OCI-LY3 (cell line): ENCODE data around the gene REC8.

ENCODE experiments used
- H2AFZ ChIP-seq: fragments of 200-600, 300-600 bp; shearing (Covaris generic); 2 replicates; pipeline ENCODE4 v1.6.0; 2014; ENCODE audit warnings: antibody characterized with exemption, low read depth, low read length
- H3K27ac ChIP-seq: fragments of 200-600, 300-600 bp; sonication (generic); 2 replicates; pipeline ENCODE4 v1.5.1; 2014; ENCODE audit warnings: mild to moderate bottlenecking, low read length, moderate library complexity, mixed read lengths
- H3K27me3 ChIP-seq: fragments of 200-600, 300-600 bp; sonication (generic); 2 replicates; pipeline ENCODE4 v1.6.1; 2014; ENCODE audit warnings: low read depth, low read length, mixed read lengths
- H3K36me3 ChIP-seq: fragments of 200-600, 300-600 bp; sonication (generic); replicated peaks from 2 replicates; pipeline ENCODE3; 2014; ENCODE audit warnings: low read depth, low read length, mixed read lengths
- H3K4me1 ChIP-seq: fragments of 300-600, 200-600 bp; sonication (generic); 2 replicates; pipeline ENCODE4 v1.6.1; 2014; ENCODE audit warnings: low read length, mixed read lengths
- H3K4me2 ChIP-seq: fragments of 200-600, 300-600 bp; sonication (generic); 2 replicates; pipeline ENCODE4 v1.6.1; 2014; ENCODE audit warnings: low read length, mixed read lengths
- H3K4me3 ChIP-seq: fragments of 300-600, 200-600 bp; sonication (generic); 2 replicates; pipeline ENCODE4 v1.5.1; 2014; ENCODE audit warnings: antibody characterized with exemption, mild to moderate bottlenecking, low read length, moderate library complexity
- H3K79me2 ChIP-seq: fragments of 300-600, 200-600 bp; shearing (Covaris generic); 2 replicates; pipeline ENCODE4 v1.6.1; 2014; ENCODE audit warnings: mild to moderate bottlenecking, low read length, mixed read lengths
- H3K9ac ChIP-seq: fragments of 300-600, 200-600 bp; shearing (Covaris generic); 2 replicates; pipeline ENCODE4 v1.6.0; 2014; ENCODE audit warnings: mild to moderate bottlenecking, low read length, moderate library complexity
- H3K9me3 ChIP-seq: fragments of 200-600, 300-600 bp; shearing (Covaris generic); 2 replicates; pipeline ENCODE4 v1.6.1; 2014; ENCODE audit warnings: low read length, mixed read lengths; ENCODE audit not compliant: insufficient read depth
- H4K20me1 ChIP-seq: fragments of 200-600, 300-600 bp; sonication (generic); 2 replicates; pipeline ENCODE4 v1.6.1; 2016; ENCODE audit warnings: low read length, mixed read lengths; ENCODE audit not compliant: insufficient read depth
- EZH2phosphoT487 ChIP-seq: fragments of 200-600 bp; shearing (Covaris generic); IDR thresholded peaks from 2 replicates; pipeline ENCODE4 v1.6.1; 2018; ENCODE audit warnings: antibody characterized with exemption, mixed run types, low read depth
- TF ChIP-seq, protein P1 (sequence below): fragments of 200-600, 300-600 bp; sonication (generic); IDR thresholded peaks from 2 replicates; pipeline ENCODE4 v1.5.1; 2014; ENCODE audit warnings: antibody characterized with exemption, low read length, low read depth

REC8 gene

DNA sequence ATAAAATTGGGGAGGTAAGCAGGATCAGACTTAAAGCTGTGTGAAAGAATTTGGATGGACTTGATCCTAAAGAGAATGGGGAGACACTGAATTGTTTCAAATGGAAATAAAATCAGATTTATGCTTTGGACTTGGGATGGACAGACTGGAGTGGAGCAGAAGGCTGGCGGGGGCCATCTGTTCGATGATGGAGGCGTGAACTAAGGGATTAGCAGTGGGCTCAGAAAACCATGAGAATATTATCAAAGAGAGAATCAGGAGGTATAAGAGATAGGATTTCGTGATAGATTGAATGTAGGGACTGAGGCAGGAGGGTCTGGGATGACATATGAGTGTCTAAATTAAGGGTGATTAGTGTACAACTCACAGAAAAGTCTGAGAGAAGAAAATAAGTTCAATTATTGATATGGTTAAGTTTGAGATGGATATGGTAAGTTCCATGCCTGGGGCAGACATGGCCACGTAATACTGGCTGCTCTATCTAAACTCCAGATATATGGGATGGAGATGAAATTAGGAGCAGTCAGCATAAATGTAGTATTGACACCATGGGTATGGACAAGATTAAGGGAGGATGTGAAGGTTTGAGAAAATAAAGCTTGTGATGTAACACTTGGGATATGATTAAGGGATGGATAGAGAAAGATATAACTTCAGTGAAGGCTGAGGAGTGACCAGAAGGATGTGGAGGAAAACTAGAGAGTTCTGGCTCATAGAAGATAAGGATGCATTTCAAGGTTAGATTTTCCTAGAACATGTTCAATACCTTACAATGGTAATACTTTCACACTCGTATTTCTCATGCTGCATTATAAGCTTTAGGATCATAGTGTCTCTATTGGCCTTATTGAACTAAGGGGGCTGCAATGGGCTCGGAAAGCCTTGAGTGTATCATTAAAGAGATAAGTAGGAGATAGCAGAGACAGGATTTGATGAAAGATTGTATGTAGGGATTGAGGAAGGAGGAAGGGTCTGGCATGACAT is 32.6 kb downstream of the REC8 start:
- H2AFZ ChIP-seq: no peak overlapping the region
- H3K4me3 ChIP-seq: no peak overlapping the region
- TF ChIP-seq, protein P1, sequence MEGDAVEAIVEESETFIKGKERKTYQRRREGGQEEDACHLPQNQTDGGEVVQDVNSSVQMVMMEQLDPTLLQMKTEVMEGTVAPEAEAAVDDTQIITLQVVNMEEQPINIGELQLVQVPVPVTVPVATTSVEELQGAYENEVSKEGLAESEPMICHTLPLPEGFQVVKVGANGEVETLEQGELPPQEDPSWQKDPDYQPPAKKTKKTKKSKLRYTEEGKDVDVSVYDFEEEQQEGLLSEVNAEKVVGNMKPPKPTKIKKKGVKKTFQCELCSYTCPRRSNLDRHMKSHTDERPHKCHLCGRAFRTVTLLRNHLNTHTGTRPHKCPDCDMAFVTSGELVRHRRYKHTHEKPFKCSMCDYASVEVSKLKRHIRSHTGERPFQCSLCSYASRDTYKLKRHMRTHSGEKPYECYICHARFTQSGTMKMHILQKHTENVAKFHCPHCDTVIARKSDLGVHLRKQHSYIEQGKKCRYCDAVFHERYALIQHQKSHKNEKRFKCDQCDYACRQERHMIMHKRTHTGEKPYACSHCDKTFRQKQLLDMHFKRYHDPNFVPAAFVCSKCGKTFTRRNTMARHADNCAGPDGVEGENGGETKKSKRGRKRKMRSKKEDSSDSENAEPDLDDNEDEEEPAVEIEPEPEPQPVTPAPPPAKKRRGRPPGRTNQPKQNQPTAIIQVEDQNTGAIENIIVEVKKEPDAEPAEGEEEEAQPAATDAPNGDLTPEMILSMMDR: no peak
- no peak for TF ChIP-seq EZH2phosphoT487
- H3K27me3 ChIP-seq: no peaks in the 10 kb centered on the region
- H3K9me3 ChIP-seq: no peaks in the 10 kb centered on the region
- peaks cover 45% of the 10 kb centered on the region for H3K36me3 ChIP-seq
- H3K9ac ChIP-seq: no peak overlapping the region
- H3K4me1 ChIP-seq: no peaks in the 10 kb centered on the region
- H4K20me1 ChIP-seq: 0 out of 2 replicates have a peak, but pooled peaks cover 2% of the 10 kb centered on the region
- H3K4me2 ChIP-seq: no peak overlapping the region
- no peak overlapping the region for H3K27ac ChIP-seq
- H3K79me2 ChIP-seq: no peaks in the 10 kb centered on the region

DNA sequence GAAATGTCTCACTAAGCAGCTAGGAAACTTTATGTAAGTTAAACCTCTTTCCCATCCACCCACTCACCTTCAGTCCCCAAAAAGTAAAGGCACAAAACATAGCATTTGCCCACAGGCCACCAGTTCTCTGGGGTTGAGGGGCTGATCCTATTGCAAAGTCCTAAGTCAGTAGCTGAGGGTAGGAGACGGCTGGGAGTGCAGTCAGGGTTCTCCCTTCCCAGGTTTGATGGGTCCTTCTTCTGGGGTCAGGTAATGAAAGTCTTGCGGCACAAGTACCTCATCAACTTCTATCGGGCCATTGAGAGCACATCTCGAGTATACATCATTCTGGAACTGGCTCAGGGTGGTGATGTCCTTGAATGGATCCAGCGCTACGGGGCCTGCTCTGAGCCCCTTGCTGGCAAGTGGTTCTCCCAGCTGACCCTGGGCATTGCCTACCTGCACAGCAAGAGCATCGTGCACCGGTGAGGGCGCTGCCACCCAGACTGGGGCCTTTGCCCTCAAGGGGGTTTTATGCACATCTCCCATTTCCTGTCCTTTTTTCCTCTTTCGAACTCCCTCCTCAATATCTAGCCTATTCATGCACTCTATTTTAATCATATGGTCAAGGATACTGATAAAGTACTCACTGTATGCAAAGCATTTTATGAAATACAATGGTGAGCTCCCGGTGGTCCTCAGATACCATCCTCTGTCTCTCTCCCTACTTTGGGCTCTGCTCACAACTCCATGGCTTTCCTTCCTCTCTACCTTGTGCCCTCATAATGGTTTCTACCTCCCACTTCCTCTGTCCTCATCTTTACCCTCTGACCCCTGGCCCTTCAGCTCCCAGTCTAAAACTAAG is 34.6 kb downstream of the REC8 start:
- Histone ChIP-seq H3K79me2 (no peaks in the 10 kb centered on the region), H3K4me1 (no peaks in the 10 kb centered on the region), H3K9ac (no peak overlapping the region), H3K27ac (no peak overlapping the region), H3K9me3 (no peaks in the 10 kb centered on the region), H3K4me2 (no peak overlapping the region), H2AFZ (no peak overlapping the region), H3K27me3 (no peaks in the 10 kb centered on the region), H4K20me1 (0 out of 2 replicates have a peak, but pooled peaks cover 2% of the 10 kb centered on the region), H3K4me3 (no peak overlapping the region), H3K36me3 (peaks cover 56% of the 10 kb centered on the region)
- no peak for TF ChIP-seq EZH2phosphoT487
- TF ChIP-seq, protein P1: no peak

DNA sequence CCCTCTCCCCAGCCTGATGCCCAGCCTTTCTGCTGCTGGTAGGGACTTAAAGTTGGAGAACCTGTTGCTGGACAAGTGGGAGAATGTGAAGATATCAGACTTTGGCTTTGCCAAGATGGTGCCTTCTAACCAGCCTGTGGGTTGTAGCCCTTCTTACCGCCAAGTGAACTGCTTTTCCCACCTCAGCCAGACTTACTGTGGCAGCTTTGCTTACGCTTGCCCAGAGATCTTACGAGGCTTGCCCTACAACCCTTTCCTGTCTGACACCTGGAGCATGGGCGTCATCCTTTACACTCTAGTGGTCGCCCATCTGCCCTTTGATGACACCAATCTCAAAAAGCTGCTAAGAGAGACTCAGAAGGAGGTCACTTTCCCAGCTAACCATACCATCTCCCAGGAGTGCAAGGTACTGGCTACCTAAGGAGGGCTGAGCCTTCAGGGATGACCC is 35.2 kb downstream of the REC8 start:
- H3K4me3 ChIP-seq: no peak overlapping the region
- H3K27me3 ChIP-seq: no peaks in the 10 kb centered on the region
- 0 out of 2 replicates have a peak, but pooled peaks cover 2% of the 10 kb centered on the region for H4K20me1 ChIP-seq
- H3K9me3 ChIP-seq: no peaks in the 10 kb centered on the region
- H3K36me3 ChIP-seq: peaks cover 53% of the 10 kb centered on the region
- TF ChIP-seq, protein P1: no peak
- H3K79me2 ChIP-seq: peaks cover 3% of the 10 kb centered on the region
- H3K4me2 ChIP-seq: no peak overlapping the region
- H3K27ac ChIP-seq: no peak overlapping the region
- no peak overlapping the region for H2AFZ ChIP-seq
- no peaks in the 10 kb centered on the region for H3K4me1 ChIP-seq
- no peak overlapping the region for H3K9ac ChIP-seq

DNA sequence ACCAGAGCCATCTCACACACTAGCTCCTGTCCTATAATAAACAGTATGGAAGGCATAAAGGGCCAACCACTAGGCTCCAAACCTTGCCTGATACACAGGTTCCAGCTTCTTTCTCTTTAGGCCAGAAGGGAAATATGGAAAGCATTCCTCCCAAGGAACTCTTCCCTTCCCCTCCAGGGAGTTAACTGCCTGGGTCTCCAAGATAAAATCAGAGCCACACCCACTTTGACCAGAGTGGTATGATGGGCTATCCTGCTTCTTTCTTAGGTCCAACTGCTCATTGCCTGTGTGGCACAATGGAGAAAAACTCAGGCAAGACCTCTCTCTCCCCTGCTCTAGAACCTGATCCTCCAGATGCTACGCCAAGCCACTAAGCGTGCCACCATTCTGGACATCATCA is 35.7 kb downstream of the REC8 start:
- Histone ChIP-seq H3K36me3 (peaks cover 53% of the 10 kb centered on the region), H3K4me1 (no peaks in the 10 kb centered on the region; the same call in 1 of the 2 replicates), H4K20me1 (0 out of 2 replicates have a peak, but pooled peaks cover 2% of the 10 kb centered on the region), H3K4me3 (no peak overlapping the region), H3K79me2 (peaks cover 7% of the 10 kb centered on the region), H3K9ac (no peak overlapping the region), H2AFZ (no peak overlapping the region), H3K4me2 (no peak overlapping the region), H3K27me3 (no peaks in the 10 kb centered on the region), H3K9me3 (no peaks in the 10 kb centered on the region), H3K27ac (no peak overlapping the region)
- no peak for TF ChIP-seq EZH2phosphoT487
- TF ChIP-seq, protein P1: no peak
